Stimulated activated naive CD8-positive, alpha-beta T cell treated with anti-CD3 and anti-CD28 coated beads, Interleukin-15, Interleukin-2, amounts not matched to agents 100 ng/mL and 50 ng/mL, for 24 hours (primary cell): Measurements from ENCODE around the gene MYO1F.
"Not testable (repeated sequence)": the region's sequence is repeated elsewhere in the genome, so short reads cannot be mapped to it uniquely, and the experiment has no call there.

ENCODE experiments used
- H3K27ac Mint-ChIP-seq: one replicate; pipeline ENCODE4 v1.8.0; 2021; ENCODE audit warnings: mild to moderate bottlenecking, mixed read lengths
- H3K27me3 Mint-ChIP-seq: one replicate; pipeline ENCODE4 v1.8.0; 2021; ENCODE audit warnings: mixed read lengths
- H3K36me3 Mint-ChIP-seq: one replicate; pipeline ENCODE4 v1.8.0; 2021; ENCODE audit warnings: low read depth, mixed read lengths
- H3K4me1 Mint-ChIP-seq: one replicate; pipeline ENCODE4 v1.8.0; 2021; ENCODE audit warnings: low read depth, mixed read lengths
- H3K4me3 Mint-ChIP-seq: one replicate; pipeline ENCODE4 v1.8.0; 2021; ENCODE audit warnings: mild to moderate bottlenecking, mixed read lengths
- H3K9me3 Mint-ChIP-seq: one replicate; pipeline ENCODE4 v1.8.0; 2021; ENCODE audit warnings: mixed read lengths

The MYO1F gene

GRCh38 chr19:8561075-8561764, 16.0 kb downstream of the MYO1F start:
- H3K4me3 Mint-ChIP-seq, result no peak overlapping the region
- H3K27ac Mint-ChIP-seq, result peak overlapping the region; percentile 40
- H3K4me1 Mint-ChIP-seq, result peaks cover 32% of the 10 kb centered on the region
- no peaks in the 10 kb centered on the region for H3K36me3 Mint-ChIP-seq
- no peaks in the 10 kb centered on the region for H3K27me3 Mint-ChIP-seq
- no peaks in the 10 kb centered on the region for H3K9me3 Mint-ChIP-seq

DNA sequence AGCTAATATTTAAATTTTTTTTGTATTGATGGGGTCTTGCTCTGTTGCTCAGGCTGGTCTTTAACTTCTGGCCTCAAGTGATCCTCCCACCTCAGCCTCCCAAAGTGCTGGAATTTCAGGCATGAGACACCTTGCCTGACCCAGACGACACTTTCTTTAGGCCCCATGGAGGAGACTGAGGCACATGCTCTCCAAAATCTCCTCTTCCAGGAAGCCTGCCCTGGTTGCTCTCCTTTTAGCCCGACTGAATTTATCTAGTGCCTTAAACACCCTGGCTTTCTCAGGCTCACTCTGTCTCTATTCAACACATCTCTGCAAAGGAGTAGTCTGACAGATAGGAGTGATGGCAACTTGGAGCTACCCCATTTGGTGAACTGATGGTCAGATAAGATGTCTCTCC, 18.9 kb downstream of the MYO1F start:
- no peaks in the 10 kb centered on the region for H3K9me3 Mint-ChIP-seq
- no peaks in the 10 kb centered on the region for H3K36me3 Mint-ChIP-seq
- H3K27me3 Mint-ChIP-seq, result no peaks in the 10 kb centered on the region
- no peak overlapping the region for H3K4me3 Mint-ChIP-seq
- H3K4me1 Mint-ChIP-seq, result peaks cover 16% of the 10 kb centered on the region
- H3K27ac Mint-ChIP-seq, result peak overlapping the region; percentile 79

DNA sequence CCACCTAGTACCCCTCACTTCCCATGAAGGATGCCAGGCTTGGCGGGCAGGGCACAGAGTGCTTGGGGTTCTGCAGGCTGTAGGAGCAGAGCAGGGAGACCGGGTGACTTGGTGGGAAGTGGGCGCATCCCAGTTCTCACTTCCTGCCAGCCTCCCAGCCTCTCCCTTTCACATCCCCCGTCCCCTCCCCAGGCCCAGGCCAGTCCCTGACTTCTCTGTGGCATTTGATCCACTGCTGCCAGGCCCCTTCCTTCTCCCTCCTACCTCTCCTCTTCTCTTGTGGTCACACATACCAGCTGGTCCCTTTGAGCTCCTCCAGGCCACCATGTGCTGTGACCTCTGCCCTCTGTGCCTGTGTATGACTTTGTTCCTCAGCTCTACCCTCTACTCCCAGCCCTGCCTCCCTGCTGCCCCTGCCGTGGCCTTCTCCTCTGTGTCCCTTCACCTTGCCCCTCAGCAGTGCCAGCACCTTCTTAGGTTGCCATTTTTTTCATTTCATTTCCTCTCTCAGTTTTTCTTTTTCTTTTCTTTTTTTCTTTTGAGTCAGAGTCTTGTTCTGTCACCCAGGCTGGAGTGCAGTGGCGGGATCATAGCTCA, 19.5 kb downstream of the MYO1F start:
- Mint-ChIP-seq H3K4me1 (peaks cover 16% of the 10 kb centered on the region), H3K4me3 (no peak overlapping the region), H3K9me3 (no peaks in the 10 kb centered on the region), H3K27ac (peak overlapping the region; percentile 79), H3K27me3 (no peaks in the 10 kb centered on the region), H3K36me3 (peaks cover 5% of the 10 kb centered on the region)

DNA sequence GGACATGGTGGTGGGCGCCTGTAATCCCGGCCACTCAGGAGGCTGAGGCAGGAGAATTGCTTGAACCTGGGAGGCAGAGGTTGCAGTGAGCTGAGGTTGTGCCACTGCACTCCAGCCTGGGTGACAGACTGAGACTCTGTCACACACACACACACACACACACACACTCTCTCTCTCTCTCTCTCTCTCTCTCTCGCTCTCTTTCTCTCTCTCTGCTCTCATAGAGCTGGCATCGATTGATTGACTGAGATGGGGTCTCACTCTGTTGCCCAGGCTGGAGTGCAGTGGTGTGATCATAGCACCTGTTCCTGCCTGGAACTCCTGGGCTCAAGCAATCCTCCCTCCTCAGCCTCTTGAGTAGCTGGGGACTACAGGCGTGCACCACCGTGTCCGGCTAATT, 23.5 kb downstream of the MYO1F start:
- H3K9me3 Mint-ChIP-seq, H3K36me3 Mint-ChIP-seq, H3K27ac Mint-ChIP-seq, H3K27me3 Mint-ChIP-seq, H3K4me3 Mint-ChIP-seq: not testable (repeated sequence)
- peaks cover 13% of the 10 kb centered on the region for H3K4me1 Mint-ChIP-seq

- Mint-ChIP-seq H3K36me3 (peaks cover 8% of the 10 kb centered on the region), H3K4me3 (no peak overlapping the region), H3K4me1 (peaks cover 5% of the 10 kb centered on the region), H3K9me3 (no peaks in the 10 kb centered on the region), H3K27ac (no peak overlapping the region), H3K27me3 (no peaks in the 10 kb centered on the region)
Measured at GRCh38 chr19:8552810-8553209, 24.4 kb downstream of the MYO1F start.

GRCh38 chr19:8550070-8550469, 27.2 kb downstream of the MYO1F start:
- Mint-ChIP-seq H3K9me3 (no peaks in the 10 kb centered on the region), H3K36me3 (peaks cover 8% of the 10 kb centered on the region), H3K4me3 (no peak overlapping the region), H3K27ac (no peak overlapping the region), H3K4me1 (no peaks in the 10 kb centered on the region), H3K27me3 (no peaks in the 10 kb centered on the region)

DNA sequence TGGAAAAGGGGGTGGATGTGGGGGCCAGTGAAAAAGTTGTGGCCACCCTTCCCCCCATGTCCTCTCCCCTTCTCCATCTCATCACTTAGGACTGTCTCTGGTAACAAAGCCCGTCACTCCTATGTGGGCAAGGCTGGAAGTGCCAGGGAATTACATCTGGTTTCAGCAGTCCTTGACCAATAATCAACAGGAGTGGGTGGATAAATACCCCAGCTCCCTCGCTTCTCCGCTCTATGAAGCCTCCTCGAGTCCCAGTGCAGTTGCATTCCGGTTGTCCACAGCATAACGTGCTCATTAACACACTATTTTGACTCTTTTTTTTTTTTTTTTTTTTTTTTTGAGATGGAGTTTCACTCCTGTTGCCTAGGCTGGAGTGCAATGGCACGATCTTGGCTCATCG, 31.5 kb downstream of the MYO1F start:
- Mint-ChIP-seq H3K27ac (no peak overlapping the region), H3K4me1 (no peaks in the 10 kb centered on the region), H3K36me3 (no peaks in the 10 kb centered on the region), H3K9me3 (no peaks in the 10 kb centered on the region), H3K4me3 (no peak overlapping the region), H3K27me3 (no peaks in the 10 kb centered on the region)

GRCh38 chr19:8544168-8544567, 33.1 kb downstream of the MYO1F start:
- Mint-ChIP-seq H3K9me3 (no peaks in the 10 kb centered on the region), H3K4me3 (no peak overlapping the region), H3K4me1 (no peaks in the 10 kb centered on the region), H3K27me3 (no peaks in the 10 kb centered on the region), H3K27ac (no peak overlapping the region), H3K36me3 (no peaks in the 10 kb centered on the region)

DNA sequence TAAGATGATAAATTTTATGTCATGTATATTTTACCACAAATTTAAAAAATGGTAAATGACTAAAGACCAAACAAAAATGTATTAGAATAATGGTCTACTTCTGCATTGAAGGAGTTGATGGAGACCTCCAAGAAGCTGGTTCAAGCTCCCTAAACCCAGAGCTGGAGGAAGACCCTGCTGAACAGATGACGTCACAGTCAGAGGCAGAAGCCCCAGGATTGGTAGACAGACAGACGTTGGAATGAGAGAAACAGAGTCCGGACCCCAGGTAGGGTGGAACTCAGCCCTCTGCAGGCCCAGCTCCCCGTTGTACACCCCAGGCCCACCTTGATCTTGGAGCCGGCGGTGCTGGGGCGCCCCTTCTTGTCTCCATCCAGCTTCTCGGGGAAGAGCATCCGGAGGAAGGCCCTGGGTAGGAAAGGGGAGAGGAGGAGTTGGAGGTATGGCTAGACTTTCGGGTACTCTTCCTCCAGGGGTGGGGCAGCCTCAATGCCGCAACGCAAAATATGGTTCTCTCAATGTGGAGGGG, 37.6 kb downstream of the MYO1F start:
- Mint-ChIP-seq H3K9me3 (no peaks in the 10 kb centered on the region), H3K27me3 (no peaks in the 10 kb centered on the region), H3K27ac (no peak overlapping the region), H3K36me3 (peaks cover 5% of the 10 kb centered on the region), H3K4me1 (no peaks in the 10 kb centered on the region), H3K4me3 (no peak overlapping the region)

DNA sequence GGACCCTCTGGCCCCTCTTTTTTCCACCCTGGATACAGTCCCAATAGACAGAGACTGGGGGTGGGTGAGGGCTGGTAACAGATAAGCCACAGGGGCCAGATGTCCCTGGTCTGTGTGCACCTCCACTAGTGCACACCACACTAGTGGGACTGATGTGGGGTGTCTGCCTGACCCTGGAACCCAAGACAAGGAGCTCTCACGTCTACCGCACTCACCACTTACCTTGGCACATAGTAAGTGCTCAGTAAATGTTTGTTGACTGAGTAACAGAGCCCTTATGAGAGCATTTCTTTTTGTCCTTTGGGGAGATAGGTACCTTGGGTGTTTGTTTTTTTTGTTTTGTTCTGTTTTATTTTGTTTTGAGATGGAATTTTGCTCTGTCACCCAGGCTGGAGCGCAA, 40.1 kb downstream of the MYO1F start:
- H3K4me3 Mint-ChIP-seq, result no peak overlapping the region
- no peak overlapping the region for H3K27ac Mint-ChIP-seq
- H3K9me3 Mint-ChIP-seq, result no peaks in the 10 kb centered on the region
- no peaks in the 10 kb centered on the region for H3K27me3 Mint-ChIP-seq
- H3K36me3 Mint-ChIP-seq, result peaks cover 5% of the 10 kb centered on the region
- H3K4me1 Mint-ChIP-seq, result no peaks in the 10 kb centered on the region

GRCh38 chr19:8536282-8536681, 41.0 kb downstream of the MYO1F start:
- H3K4me3 Mint-ChIP-seq, result no peak overlapping the region
- H3K9me3 Mint-ChIP-seq, result no peaks in the 10 kb centered on the region
- H3K4me1 Mint-ChIP-seq, result no peaks in the 10 kb centered on the region
- no peaks in the 10 kb centered on the region for H3K27me3 Mint-ChIP-seq
- H3K36me3 Mint-ChIP-seq, result peaks cover 5% of the 10 kb centered on the region
- H3K27ac Mint-ChIP-seq, result peak overlapping the region; percentile 24

DNA sequence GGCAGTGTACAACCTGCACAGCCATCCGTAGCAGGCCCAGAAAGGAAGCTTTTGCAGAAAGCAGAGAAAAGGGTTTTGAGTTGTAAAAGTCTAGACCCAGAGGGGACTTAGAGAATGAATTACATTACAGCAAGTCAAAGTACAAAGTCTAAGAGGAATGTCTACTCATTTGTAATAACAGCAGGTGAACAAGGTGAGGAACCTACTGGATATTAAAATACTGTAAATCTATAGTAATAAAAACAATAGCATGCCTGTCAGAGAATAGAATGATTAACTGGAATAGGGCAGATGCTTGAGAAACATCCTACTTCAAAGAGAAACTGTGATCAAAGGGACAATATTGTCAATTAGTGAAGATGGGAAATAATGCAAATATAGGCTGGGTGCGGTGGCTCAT, 45.0 kb downstream of the MYO1F start:
- Mint-ChIP-seq H3K27me3 (no peaks in the 10 kb centered on the region), H3K27ac (no peak overlapping the region), H3K9me3 (no peaks in the 10 kb centered on the region), H3K36me3 (peaks cover 22% of the 10 kb centered on the region), H3K4me3 (no peak overlapping the region), H3K4me1 (peaks cover 7% of the 10 kb centered on the region)

- H3K36me3 Mint-ChIP-seq, result peaks cover 22% of the 10 kb centered on the region
- H3K9me3 Mint-ChIP-seq, result no peaks in the 10 kb centered on the region
- H3K27me3 Mint-ChIP-seq, result no peaks in the 10 kb centered on the region
- no peak overlapping the region for H3K4me3 Mint-ChIP-seq
- H3K27ac Mint-ChIP-seq, result no peak overlapping the region
- H3K4me1 Mint-ChIP-seq, result peaks cover 7% of the 10 kb centered on the region
Measured at GRCh38 chr19:8531470-8531869, 45.8 kb downstream of the MYO1F start.

DNA sequence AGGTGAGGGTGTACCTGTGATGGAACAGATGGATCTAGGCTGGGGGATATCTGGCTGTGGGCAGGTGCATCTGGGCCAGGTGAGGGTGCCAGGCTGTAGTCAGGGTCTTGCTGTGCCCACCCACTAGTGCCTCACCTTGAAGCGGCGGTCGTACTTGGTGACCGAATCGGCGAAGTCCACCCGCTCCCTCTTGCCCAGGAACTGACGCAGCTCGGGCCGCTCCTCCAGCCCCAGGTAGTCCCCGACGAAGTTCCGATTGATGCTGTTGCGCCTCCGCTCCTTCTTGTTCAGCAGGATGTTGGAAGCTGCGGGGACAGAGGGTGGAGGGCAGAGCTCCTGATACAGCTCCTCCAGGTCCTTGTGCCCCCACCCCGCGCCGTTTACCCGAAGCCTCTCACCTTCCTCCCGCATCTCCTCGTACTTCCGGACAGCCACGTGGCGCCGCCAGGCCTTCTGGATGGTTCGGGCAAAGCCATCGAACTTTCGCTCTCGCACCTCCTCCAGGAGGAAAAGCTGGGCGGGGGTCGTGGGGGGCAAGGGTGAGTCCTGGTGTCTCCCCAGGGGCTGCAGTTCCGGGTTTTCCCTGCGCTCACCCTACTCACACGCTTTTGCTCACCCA, 47.1 kb downstream of the MYO1F start:
- H3K27ac Mint-ChIP-seq, result no peak overlapping the region
- H3K27me3 Mint-ChIP-seq, result no peaks in the 10 kb centered on the region
- H3K36me3 Mint-ChIP-seq, result peaks cover 18% of the 10 kb centered on the region
- H3K4me1 Mint-ChIP-seq, result peaks cover 7% of the 10 kb centered on the region
- H3K9me3 Mint-ChIP-seq, result no peaks in the 10 kb centered on the region
- H3K4me3 Mint-ChIP-seq, result no peak overlapping the region

DNA sequence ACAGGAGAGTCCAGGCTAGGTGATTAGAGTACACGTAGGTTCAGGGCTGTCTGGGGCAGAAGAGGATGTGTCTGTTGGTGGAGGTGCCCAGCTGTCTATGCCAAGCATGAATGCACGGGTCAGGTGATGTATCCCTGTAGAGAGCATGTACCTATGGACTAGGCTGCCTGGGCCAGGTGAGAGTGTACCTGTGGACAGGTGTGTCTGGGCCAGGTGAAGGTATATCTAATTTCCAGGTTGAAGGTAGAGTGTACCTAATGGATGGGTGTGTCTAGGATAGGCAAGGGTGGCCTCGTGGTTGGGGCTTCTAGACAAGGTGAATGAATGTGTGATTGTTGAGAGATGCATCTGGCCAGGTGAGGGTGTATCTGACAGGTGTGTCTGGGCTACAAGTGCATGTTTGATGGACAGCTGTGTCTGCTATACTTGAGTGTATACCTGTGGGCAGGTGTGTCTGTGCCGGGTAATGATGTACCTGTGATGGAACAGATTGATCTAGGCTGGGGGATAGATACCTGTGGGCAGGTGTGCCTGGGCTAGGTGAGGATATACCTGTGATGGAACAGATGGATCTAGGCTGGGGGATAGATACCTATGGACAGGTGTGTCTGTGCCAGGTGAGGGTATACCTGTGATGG, 47.8 kb downstream of the MYO1F start:
- Mint-ChIP-seq H3K27ac (no peak overlapping the region), H3K9me3 (no peaks in the 10 kb centered on the region), H3K27me3 (no peaks in the 10 kb centered on the region), H3K4me1 (peaks cover 7% of the 10 kb centered on the region), H3K4me3 (no peak overlapping the region), H3K36me3 (peaks cover 20% of the 10 kb centered on the region)
